Hepatocyte (in vitro differentiated cells): ENCODE measurements around the gene PHKB. TPM values are rescaled to one million over a fixed set of nuclear protein-coding genes. Genes with fewer than 3 reads are reported as not detected.
A peak's percentile ranks its signal among the peaks of the same experiment; 100 is the strongest.
"Not testable (repeated sequence)": the region's sequence is repeated elsewhere in the genome, so short reads cannot be mapped to it uniquely, and the experiment has no call there.

Experiments
- DNase-seq: peaks from one replicate; pipeline ENCODE4 v3.0.0-alpha.2; 2016; ENCODE audit warnings: low spot score
- H2AFZ ChIP-seq: fragments of 200-600 bp; sonication (generic); 2 replicates; pipeline ENCODE4 v1.6.0; 2016; ENCODE audit warnings: antibody characterized with exemption, mild to moderate bottlenecking
- H3K27ac ChIP-seq: fragments of 200-600 bp; sonication (generic); 2 replicates; pipeline ENCODE4 v1.5.1; 2016; ENCODE audit warnings: mild to moderate bottlenecking
- H3K27me3 ChIP-seq: fragments of 200-600 bp; sonication (generic); 2 replicates; pipeline ENCODE4 v1.6.1; 2016
- H3K36me3 ChIP-seq: fragments of 200-600 bp; sonication (generic); replicated peaks from 2 replicates; pipeline ENCODE4 v1.5.1; 2016; ENCODE audit warnings: low read depth; ENCODE audit not compliant: insufficient read depth
- H3K4me1 ChIP-seq: fragments of 200-600 bp; sonication (generic); 2 replicates; pipeline ENCODE4 v1.5.1; 2016; ENCODE audit warnings: mild to moderate bottlenecking, moderate library complexity; ENCODE audit not compliant: insufficient read depth
- H3K4me2 ChIP-seq: fragments of 200-600 bp; sonication (generic); 2 replicates; pipeline ENCODE4 v1.6.0; 2016
- H3K4me3 ChIP-seq: fragments of 200-600 bp; sonication (generic); 2 replicates; pipeline ENCODE4 v1.5.1; 2016; ENCODE audit warnings: mild to moderate bottlenecking
- H3K79me2 ChIP-seq: fragments of 200-600 bp; sonication (generic); 2 replicates; pipeline ENCODE4 v1.6.0; 2017; ENCODE audit warnings: mild to moderate bottlenecking
- H3K9me2 ChIP-seq: fragments of 200-600 bp; sonication (generic); replicated peaks from 2 replicates; pipeline ENCODE4 v1.6.0; 2017; ENCODE audit warnings: mild to moderate bottlenecking; ENCODE audit not compliant: insufficient read depth
- H3K9me3 ChIP-seq: fragments of 200-600 bp; sonication (generic); 2 replicates; pipeline ENCODE4 v1.5.1; 2016; ENCODE audit warnings: low read depth, mild to moderate bottlenecking
- H4K20me1 ChIP-seq: fragments of 200-600 bp; sonication (generic); 2 replicates; pipeline ENCODE4 v1.6.0; 2016; ENCODE audit warnings: mild to moderate bottlenecking; ENCODE audit not compliant: insufficient read depth, poor library complexity, severe bottlenecking
- CTCF ChIP-seq: fragments of 200-600 bp; sonication (generic); IDR thresholded peaks from 2 replicates; pipeline ENCODE4 v1.5.1; 2016; ENCODE audit warnings: antibody characterized with exemption, mild to moderate bottlenecking; ENCODE audit not compliant: poor library complexity
- EZH2 ChIP-seq: fragments of 200-600 bp; sonication (generic); IDR thresholded peaks from 2 replicates; pipeline ENCODE4 v1.6.1; 2016; ENCODE audit warnings: antibody characterized with exemption, mild to moderate bottlenecking, borderline replicate concordance
- EZH2phosphoT487 ChIP-seq: fragments of 200-600 bp; sonication (generic); IDR thresholded peaks from one replicate; pipeline ENCODE4 v1.6.1; 2018; ENCODE audit warnings: antibody characterized with exemption, mild to moderate bottlenecking, low read depth, moderate library complexity; ENCODE audit not compliant: unreplicated experiment, severe bottlenecking
- WGBS: methylation state at CpG from one replicate; pipeline ENCODE4 v1.1.6; 2016; ENCODE audit warnings: low lambda C conversion rate; ENCODE audit errors: missing lambda C conversion rate; 5-methylcytosine and 5-hydroxymethylcytosine counted together
- polyA plus RNA-seq: library from polyadenylated mRNA; unstranded; fragments of >200 nt; fragmentation: Nextera tagmentation; extraction: Ambion mirVana; gene quantifications from 2 replicates; pipeline ENCODE4 v1.2.1, GENCODE V29; 2016
- total RNA-seq: library from RNA; depleted of rRNA; stranded (reverse); fragments of >200 nt; gene quantifications from 2 replicates; pipeline ENCODE4 v1.2.3, GENCODE V29; 2014

The PHKB gene
- total and polyA plus RNA-seq, 2 experiments from 2014 or later, result 28.7 to 71.7 TPM

- not testable (repeated sequence) for H3K27me3 ChIP-seq, H3K9me2 ChIP-seq, DNase-seq, H3K4me1 ChIP-seq, H3K27ac ChIP-seq, H3K79me2 ChIP-seq, H3K4me3 ChIP-seq, H2AFZ ChIP-seq, H3K9me3 ChIP-seq, H3K4me2 ChIP-seq, H4K20me1 ChIP-seq, H3K36me3 ChIP-seq
- 97% methylated on average over 3 of the region's 3 CpGs for WGBS
Observed at GRCh38 chr16:47551185-47551584, 90.1 kb downstream of the PHKB start.

- not testable (repeated sequence) for H3K79me2 ChIP-seq, H3K4me3 ChIP-seq
Observed at GRCh38 chr16:47551767-47552166, 90.6 kb downstream of the PHKB start.

GRCh38 chr16:47553853-47554564, 92.9 kb downstream of the PHKB start:
- no peak overlapping the region for H3K4me2 ChIP-seq
- H3K4me3 ChIP-seq, result no peak overlapping the region
- no peak overlapping the region for H2AFZ ChIP-seq
- WGBS, result 93% methylated on average over 11 of the region's 11 CpGs
- no peaks in the 10 kb centered on the region for H3K36me3 ChIP-seq
- H3K4me1 ChIP-seq, result no peaks in the 10 kb centered on the region
- peak; percentile 22 for DNase-seq
- H3K79me2 ChIP-seq, result no peaks in the 10 kb centered on the region
- no peaks in the 10 kb centered on the region for H4K20me1 ChIP-seq
- TF ChIP-seq CTCF, result no peak
- no peak for TF ChIP-seq EZH2phosphoT487
- TF ChIP-seq EZH2, result no peak
- H3K9me2 ChIP-seq, result no peaks in the 10 kb centered on the region
- H3K9me3 ChIP-seq, result no peaks in the 10 kb centered on the region
- H3K27me3 ChIP-seq, result no peaks in the 10 kb centered on the region
- H3K27ac ChIP-seq, result peak overlapping the region; percentile 58

More at GRCh38 chr16:47551767-47552166, 90.6 kb downstream of the PHKB start:
- not testable (repeated sequence) for H3K9me3 ChIP-seq, H3K27ac ChIP-seq, H3K4me2 ChIP-seq, DNase-seq, H4K20me1 ChIP-seq, H3K9me2 ChIP-seq, H2AFZ ChIP-seq, H3K4me1 ChIP-seq, H3K27me3 ChIP-seq, H3K36me3 ChIP-seq
- 90% methylated on average over 3 of the region's 3 CpGs for WGBS

- H4K20me1 ChIP-seq, DNase-seq, H3K27ac ChIP-seq, H3K4me3 ChIP-seq, H3K36me3 ChIP-seq, H3K9me3 ChIP-seq, H3K79me2 ChIP-seq, H3K27me3 ChIP-seq, H3K4me1 ChIP-seq, H2AFZ ChIP-seq, H3K4me2 ChIP-seq, H3K9me2 ChIP-seq: not testable (repeated sequence)
- WGBS, result 94% methylated on average over 8 of the region's 8 CpGs
Observed at GRCh38 chr16:47554587-47554986, 93.5 kb downstream of the PHKB start.

GRCh38 chr16:47561286-47561685, 100.2 kb downstream of the PHKB start:
- H3K36me3 ChIP-seq, result no peaks in the 10 kb centered on the region
- H3K9me3 ChIP-seq, result no peaks in the 10 kb centered on the region
- TF ChIP-seq CTCF (no peak), EZH2 (no peak), EZH2phosphoT487 (no peak)
- no peaks in the 10 kb centered on the region for H3K4me1 ChIP-seq
- no peaks in the 10 kb centered on the region for H3K27me3 ChIP-seq
- 100% methylated on average over 1 of the region's 1 CpG for WGBS
- no peak for DNase-seq
- H3K4me3 ChIP-seq, result no peak overlapping the region
- H3K27ac ChIP-seq, result no peak overlapping the region
- H3K9me2 ChIP-seq, result no peaks in the 10 kb centered on the region
- H2AFZ ChIP-seq, result no peak overlapping the region
- no peaks in the 10 kb centered on the region for H3K79me2 ChIP-seq
- H3K4me2 ChIP-seq, result no peak overlapping the region
- H4K20me1 ChIP-seq, result no peaks in the 10 kb centered on the region
